ENCODE results near the gene VPS13D. TPM values are rescaled to one million over a fixed set of nuclear protein-coding genes. Genes with fewer than 3 reads are reported as not detected.

VPS13D gene
- total and polyA plus RNA-seq, 2 donors from 2014 or later, result 19.4 to 75.8 TPM

DNA sequence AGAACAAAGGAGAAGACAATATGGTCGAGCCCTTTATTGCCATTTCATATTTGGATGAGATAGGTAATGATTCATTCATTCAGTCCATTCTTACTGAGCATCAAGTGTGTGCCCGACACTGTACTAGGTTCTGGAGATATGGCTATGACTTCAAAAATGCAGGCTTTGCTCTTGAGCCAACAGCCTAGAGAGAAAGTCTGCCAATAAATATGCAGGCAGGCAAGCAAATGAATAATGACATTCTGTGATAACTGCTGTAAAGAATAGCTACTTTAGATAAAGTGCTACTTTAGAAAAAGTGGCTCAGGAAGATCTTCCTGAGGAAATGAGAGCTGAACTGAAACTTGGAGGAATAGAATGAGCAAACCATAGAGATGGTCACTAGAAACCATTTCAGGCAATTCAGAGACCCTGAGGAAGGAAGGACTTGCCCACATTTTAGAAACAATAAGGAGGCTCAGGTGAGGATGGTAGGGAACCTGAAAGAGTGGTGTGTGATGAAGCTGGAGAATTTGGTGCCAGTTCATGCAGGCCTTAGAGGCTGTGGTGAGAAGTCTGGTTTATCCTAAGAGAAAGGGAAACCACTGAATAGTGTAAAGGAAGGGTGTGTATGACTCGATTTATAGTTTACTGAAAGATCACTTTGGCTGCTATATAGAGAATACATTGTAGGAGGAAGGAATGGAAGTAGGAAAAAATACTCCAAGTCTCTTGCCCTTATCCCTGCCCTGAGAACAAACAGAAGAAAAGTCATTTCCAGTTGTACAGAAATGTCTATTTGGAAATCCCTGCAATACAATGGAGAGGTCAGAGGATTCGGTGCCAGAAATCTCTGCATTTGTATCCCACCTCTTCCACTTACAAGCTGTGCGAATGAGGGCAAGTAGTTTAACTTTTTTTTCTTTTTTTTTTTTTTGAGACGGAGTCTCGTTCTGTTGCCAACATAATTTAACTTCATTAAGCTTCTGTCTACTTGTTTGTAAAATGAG lies 167.9 kb downstream of the VPS13D start:
- no peak overlapping the region for H3K9ac ChIP-seq (ENCODE audit: low read length in 3 of 3)
- DNase-seq (no peak), FAIRE-seq (no peak)
- H3K9me3 ChIP-seq (ENCODE audit: control insufficient read depth in 2 of 3, insufficient read depth in 1 of 3, low read length in 3 of 3), result no peaks in the 10 kb centered on the region
- H3K27me3 ChIP-seq (ENCODE audit: control insufficient read depth, insufficient read depth, low read length), result no peaks in the 10 kb centered on the region
- H3K27ac ChIP-seq (ENCODE audit: low read depth in 2 of 2, low read length in 2 of 2), result no peak overlapping the region
- peaks cover 0 to 7% (median 0%) of the 10 kb centered on the region in 3 donors for H3K4me1 ChIP-seq (ENCODE audit: control insufficient read depth in 2 of 3, insufficient read depth in 2 of 3, low read depth in 1 of 3, low read length in 3 of 3)
- no peak for TF ChIP-seq CTCF (IDR thresholded peaks at IDR 0.05; ENCODE audit: borderline replicate concordance, extremely low read depth, insufficient read depth)
- H3K4me3 ChIP-seq (ENCODE audit: low read length in 3 of 3), result no peak overlapping the region
- peaks cover 0 to 17% (median 3%) of the 10 kb centered on the region in 3 donors for H3K36me3 ChIP-seq (ENCODE audit: control insufficient read depth in 2 of 3, insufficient read depth in 3 of 3, low read length in 3 of 3)
- intact Hi-C loops (cut with DNase I), result no loop called here

- no peak for TF ChIP-seq CTCF (IDR thresholded peaks at IDR 0.05; ENCODE audit: borderline replicate concordance, extremely low read depth, insufficient read depth)
- intact Hi-C loops (cut with DNase I), result no loop called here
- Histone ChIP-seq H3K9me3 (ENCODE audit: control insufficient read depth in 2 of 3, insufficient read depth in 1 of 3, low read length in 3 of 3) (no peaks in the 10 kb centered on the region), H3K9ac (ENCODE audit: low read length in 3 of 3) (no peak overlapping the region), H3K4me3 (ENCODE audit: low read length in 3 of 3) (no peak overlapping the region), H3K27ac (ENCODE audit: low read depth in 2 of 2, low read length in 2 of 2) (peak overlapping the region in 1 of 2 donors; percentile 9), H3K36me3 (ENCODE audit: control insufficient read depth in 2 of 3, insufficient read depth in 3 of 3, low read length in 3 of 3) (peaks cover 0 to 23% (median 3%) of the 10 kb centered on the region in 3 donors), H3K4me1 (ENCODE audit: control insufficient read depth in 2 of 3, insufficient read depth in 2 of 3, low read depth in 1 of 3, low read length in 3 of 3) (peaks cover 0 to 7% (median 0%) of the 10 kb centered on the region in 3 donors), H3K27me3 (ENCODE audit: control insufficient read depth, insufficient read depth, low read length) (no peaks in the 10 kb centered on the region)
- FAIRE-seq (no peak), DNase-seq (no peak)
These were observed 168.6 kb downstream of the VPS13D start for GRCh38 chr1:12398479-12398878.

DNA sequence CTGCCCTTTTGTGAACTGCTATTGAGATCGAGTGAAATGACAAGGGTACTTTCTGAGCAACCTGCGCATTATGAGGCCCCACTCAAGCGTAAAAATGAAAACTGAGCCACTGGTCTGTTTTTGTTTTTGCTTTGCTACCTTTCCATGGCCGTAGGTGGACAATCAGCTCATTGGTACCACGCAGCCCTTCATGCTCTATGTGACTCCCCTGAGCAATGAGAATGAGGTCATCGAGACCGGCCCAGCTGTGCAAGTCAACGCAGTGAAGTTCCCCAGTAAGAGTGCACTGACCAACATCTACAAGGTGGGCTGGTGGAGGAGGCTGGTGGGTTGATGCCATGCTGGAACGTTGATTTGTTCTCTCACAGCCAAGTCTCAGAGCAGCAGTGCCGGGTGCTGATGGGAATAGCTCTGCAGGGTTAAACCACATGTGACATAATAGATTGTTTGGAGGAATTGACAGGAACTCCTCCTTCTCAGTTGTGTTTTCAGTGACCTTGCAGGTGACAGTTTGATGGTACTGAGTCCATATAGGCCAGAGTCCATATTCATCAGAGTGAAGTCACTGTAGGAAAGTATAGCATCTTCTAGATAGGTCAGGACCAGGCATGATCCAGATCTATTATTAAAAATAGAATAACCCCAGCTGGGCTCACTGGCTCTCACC lies 170.3 kb downstream of the VPS13D start:
- Histone ChIP-seq H3K4me1 (ENCODE audit: control insufficient read depth in 2 of 3, insufficient read depth in 2 of 3, low read depth in 1 of 3, low read length in 3 of 3) (peaks cover 0 to 7% (median under 1%) of the 10 kb centered on the region in 3 donors), H3K9ac (ENCODE audit: low read length in 3 of 3) (no peak overlapping the region), H3K9me3 (ENCODE audit: control insufficient read depth in 2 of 3, insufficient read depth in 1 of 3, low read length in 3 of 3) (no peaks in the 10 kb centered on the region), H3K36me3 (ENCODE audit: control insufficient read depth in 2 of 3, insufficient read depth in 3 of 3, low read length in 3 of 3) (peaks cover 6 to 34% (median 8%) of the 10 kb centered on the region in 3 donors), H3K27ac (ENCODE audit: low read depth in 2 of 2, low read length in 2 of 2) (no peak overlapping the region), H3K27me3 (ENCODE audit: control insufficient read depth, insufficient read depth, low read length) (no peaks in the 10 kb centered on the region), H3K4me3 (ENCODE audit: low read length in 3 of 3) (no peak overlapping the region)
- DNase-seq (peak in 4 of 5 donors; percentile 44 to 65 (median 57)), FAIRE-seq (no peak)
- TF ChIP-seq CTCF (IDR thresholded peaks at IDR 0.05; ENCODE audit: borderline replicate concordance, extremely low read depth, insufficient read depth), result no peak
- intact Hi-C loops (cut with DNase I), result no loop called here

Measured in kidney (tissue), 14 donors.